HG03095 (cell line): ENCODE data around the gene HARS2.
"Not testable (repeated sequence)": the region's sequence is repeated elsewhere in the genome, so short reads cannot be mapped to it uniquely, and the experiment has no call there.

Experiments used
- ATAC-seq: cut with Tn5 transposase; IDR thresholded peaks from one replicate; pipeline ENCODE4 v1.9.1; 2021; ENCODE audit warnings: moderate library complexity; ENCODE audit not compliant: unreplicated experiment

Gene HARS2, protein sequence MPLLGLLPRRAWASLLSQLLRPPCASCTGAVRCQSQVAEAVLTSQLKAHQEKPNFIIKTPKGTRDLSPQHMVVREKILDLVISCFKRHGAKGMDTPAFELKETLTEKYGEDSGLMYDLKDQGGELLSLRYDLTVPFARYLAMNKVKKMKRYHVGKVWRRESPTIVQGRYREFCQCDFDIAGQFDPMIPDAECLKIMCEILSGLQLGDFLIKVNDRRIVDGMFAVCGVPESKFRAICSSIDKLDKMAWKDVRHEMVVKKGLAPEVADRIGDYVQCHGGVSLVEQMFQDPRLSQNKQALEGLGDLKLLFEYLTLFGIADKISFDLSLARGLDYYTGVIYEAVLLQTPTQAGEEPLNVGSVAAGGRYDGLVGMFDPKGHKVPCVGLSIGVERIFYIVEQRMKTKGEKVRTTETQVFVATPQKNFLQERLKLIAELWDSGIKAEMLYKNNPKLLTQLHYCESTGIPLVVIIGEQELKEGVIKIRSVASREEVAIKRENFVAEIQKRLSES

DNA sequence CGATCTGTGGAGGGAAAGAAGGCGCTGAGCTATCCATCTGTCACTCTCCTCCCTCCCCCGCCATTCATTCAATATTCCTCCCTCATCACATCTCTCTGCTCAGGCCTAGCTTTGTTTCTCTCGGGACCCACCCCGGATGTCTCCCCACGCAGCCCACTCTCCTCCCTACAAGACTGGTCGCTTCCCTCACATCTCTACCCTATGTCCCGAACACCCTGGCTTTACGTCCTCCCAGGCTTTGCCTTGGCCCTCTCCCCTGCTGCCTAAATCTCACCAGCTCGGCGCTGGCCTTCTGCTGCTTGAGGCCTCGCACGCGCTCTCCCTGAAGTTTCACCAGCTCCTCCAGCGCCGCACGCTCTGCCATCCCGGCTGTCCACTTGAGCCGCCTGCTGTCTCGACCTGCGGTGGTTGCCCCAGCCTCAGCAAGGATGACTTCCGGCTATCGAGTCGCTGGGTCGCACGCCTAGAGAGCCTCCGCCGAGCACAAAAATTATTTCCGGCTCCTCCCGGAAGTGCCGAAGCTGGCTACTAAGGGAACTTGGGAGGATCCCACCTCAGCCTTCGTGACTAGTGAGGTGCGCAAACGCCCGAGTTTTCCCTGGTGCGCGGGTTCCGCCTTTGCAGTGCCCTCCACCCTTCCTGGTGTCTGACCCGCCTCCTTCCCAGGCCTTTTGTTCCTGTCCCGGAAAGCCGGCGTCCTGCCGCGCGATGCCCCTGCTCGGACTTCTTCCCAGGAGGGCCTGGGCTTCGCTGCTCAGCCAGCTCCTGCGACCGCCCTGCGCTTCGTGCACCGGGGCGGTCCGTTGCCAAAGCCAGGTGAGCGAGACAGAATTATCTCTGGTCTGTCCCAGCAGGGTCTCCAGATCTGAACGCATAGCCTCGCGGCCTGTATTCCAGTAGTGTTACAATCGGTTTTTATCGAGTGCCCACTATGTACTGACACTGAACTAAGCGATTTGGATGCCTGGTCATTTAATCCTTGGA is at the start of gene HARS2, which contains the start of gene HARS1:
TSS of gene HARS2 (plus strand) at position 515 of the 984 bp plus-strand sequence. CDS start at position 709, 194 bp downstream.
TSS of gene HARS1 (minus strand) at position 430 of the 984 bp plus-strand sequence. CDS start at position 364, 66 bp downstream.
- peak; percentile 96 for ATAC-seq

DNA sequence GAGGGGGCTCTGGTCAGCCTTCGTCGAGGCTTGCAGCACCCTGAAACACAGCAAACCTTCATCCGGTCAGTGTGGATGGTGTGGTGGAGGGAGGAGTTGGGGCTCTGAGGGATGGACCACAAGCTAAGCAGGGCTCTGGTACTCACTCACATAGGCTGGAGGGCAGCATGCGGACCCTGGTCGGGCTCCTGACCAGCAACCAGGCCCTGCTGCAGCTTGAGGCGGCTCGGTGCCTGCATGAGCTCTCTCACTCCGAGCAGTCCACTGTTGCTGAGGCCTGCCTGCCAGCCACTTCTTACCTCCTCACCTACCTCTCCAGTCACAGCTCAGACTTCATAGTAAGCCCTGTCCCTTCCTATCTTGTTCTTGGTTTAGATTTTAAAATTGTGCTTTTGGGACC is 49.5 kb upstream of the HARS2 start:
- no peak for ATAC-seq

DNA sequence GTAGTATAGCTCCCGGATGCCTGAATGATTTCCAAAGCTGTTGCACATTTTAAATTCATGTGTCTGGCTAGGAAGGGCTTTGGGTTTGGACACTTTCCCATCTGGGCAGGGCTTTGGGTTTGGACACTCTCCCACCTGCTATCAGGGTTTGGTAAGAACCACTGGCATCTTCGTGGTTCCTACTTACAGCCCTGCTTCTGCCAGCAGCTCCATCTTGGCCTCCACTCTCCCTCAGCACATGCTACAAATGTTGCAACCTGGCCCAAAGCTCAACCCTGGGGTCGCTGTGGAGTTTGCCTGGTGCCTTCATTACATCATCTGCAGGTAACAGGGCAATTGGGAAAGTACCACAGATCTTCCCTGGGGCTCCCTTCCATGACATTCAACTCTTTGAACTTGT is 48.5 kb upstream of the HARS2 start:
- no peak for ATAC-seq

DNA sequence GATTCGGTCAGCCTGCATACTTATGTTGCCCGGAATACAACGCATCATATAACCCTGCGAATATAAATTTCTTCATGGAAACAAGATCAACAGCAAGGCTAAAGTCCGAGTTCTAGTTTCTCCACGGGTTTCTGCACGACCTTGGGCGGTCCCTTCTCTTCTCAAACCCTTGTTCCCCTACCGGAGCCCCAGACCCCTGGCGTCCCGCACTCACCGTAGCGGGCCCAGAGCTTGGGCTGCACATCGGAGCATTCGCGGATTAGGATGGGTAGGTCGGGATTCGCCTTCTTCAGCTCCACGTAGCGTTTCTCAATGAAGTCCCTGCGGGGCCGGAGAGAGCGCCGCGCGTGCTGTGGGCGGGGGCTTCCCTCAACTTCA is 44.2 kb upstream of the HARS2 start:
- no peak for ATAC-seq

DNA sequence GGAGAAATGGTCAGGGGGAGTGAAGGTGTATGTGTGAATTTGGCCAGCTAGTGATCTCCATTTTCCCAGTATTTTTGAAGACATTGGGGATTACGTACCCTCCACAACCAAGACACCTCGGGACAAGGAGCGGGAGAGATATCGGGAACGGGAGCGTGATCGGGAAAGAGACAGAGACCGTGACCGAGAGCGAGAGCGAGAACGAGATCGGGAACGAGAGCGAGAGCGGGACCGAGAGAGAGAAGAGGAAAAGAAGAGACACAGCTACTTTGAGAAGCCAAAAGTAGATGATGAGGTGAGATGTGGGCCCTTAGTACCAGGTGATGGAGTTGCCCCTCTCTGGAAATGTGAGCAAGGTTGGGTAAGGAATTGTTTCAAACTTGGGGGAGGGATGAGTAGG is 32.4 kb upstream of the HARS2 start:
- ATAC-seq = no peak

DNA sequence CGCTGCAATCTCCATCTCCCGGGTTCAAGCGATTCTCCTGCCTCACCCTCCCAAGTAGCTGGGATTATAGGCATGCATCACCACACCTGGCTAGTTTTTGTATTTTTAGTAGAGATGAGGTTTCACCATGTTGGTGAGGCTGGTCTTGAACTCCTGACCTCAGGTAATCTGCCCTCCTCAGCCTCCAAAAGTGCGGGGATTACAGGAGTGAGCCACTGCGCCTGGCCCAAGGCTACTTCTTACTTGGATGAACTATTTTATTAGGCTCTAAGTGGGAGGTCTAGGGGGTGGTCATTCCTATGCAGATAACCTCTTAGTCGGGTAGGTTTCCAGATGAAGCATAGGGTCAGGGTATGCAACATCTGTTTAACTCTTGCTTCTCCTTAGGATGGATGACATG is 30.9 kb upstream of the HARS2 start:
- not testable (repeated sequence) for ATAC-seq

DNA sequence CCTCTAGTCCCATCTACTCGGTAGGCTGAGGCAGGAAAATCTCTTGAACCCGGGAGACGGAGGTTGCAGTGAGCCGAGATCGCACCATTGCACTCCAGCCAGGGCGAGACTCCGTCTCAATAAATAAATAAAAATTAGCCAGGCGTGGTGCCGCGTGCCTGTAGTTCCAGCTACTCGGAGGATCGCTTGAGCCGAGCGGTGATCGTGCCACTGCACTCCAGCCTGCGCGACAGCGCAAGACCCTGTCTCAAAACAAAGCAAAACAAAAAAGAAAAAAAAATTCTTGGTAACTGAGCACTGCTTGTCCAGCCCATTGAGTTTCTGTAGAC is 27.3 kb upstream of the HARS2 start:
- ATAC-seq = no peak

DNA sequence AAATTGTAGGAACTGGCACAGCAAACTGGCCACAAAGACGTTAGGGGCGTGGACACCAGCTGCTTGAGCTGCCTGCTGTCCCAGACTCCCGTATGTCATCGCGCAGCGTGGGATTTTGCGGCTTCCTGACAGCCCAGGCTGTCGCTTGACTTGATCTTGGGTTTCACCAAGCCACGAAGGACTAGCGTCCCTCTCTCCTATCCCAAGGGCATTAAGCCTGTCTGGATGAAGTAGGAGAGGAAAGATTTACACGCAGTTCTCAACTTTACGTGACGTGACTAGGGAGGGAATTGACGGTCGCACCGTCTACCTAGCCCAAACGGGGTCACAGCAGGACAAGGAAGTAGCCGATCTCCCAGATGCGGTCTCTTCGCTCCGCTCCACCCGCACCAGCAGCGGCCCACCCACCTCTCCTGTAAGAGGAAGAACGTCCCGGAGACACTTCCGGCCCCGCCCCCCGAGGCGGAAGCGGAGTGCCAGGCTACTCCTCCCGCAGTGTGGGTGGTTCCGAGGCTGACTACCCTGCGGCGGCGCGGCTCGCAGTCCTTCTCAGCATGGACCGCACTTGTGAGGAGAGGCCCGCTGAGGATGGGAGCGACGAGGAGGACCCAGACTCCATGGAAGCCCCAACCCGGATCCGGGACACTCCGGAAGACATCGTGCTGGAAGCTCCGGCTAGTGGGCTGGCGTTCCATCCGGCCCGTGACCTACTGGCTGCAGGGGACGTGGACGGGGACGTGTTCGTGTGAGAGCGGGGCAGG is 26.7 kb upstream of the HARS2 start, which contains the start of gene WDR55:
TSS of gene WDR55 (plus strand) at position 546 of the 761 bp plus-strand sequence. CDS start at position 555, 9 bp downstream.
- ATAC-seq = peak; percentile 96

DNA sequence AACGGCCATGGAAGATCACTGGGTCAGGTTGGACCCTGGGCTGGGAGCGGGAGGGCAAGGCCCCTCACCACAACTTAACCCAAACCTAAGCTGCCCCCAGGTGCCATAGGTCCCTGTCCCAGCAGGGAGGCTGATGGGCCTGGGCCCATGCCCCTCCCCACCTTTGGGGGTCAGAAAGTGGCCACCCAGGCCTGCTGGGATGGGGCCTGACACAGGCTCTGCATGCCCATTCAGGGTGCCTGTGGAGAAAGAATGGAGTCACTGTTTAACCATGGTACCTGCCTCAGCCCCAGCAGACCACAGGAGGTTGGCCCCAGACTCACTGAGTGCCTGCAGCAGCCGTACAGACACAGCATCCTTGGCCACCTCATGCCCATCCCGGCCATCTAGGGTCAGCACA is 20.2 kb upstream of the HARS2 start:
- not testable (repeated sequence) for ATAC-seq

DNA sequence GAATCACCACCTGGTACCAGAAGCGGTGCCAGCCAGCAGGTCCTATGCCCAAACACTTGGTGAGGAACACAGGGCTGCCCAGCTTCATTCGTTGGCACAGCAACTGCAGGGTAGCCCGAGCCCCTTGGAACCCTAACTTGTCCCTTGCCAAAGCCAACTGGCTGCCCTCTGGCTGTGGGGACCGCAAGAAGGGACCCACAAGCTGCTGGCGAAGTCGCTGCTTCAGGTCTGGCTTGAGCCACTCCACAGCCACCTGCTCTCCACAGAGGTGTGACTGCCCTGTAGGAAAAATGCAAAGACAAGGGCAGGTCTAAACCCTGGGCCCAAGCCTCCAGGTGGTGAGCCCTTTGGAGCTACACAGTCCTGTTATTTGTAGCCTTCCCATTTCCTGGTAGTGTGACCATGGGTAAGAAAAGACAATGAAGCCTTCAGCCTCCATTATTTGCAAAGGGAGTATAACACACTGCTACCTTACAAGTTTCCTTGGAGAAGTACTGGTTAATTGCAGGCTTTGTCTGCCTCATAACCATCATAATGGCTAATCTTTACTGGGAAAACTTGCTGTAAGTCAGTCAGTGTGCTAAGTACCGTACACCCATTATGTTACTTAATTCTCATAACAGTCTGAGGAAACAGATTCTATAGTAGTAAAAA is 19.7 kb upstream of the HARS2 start:
- no peak for ATAC-seq

DNA sequence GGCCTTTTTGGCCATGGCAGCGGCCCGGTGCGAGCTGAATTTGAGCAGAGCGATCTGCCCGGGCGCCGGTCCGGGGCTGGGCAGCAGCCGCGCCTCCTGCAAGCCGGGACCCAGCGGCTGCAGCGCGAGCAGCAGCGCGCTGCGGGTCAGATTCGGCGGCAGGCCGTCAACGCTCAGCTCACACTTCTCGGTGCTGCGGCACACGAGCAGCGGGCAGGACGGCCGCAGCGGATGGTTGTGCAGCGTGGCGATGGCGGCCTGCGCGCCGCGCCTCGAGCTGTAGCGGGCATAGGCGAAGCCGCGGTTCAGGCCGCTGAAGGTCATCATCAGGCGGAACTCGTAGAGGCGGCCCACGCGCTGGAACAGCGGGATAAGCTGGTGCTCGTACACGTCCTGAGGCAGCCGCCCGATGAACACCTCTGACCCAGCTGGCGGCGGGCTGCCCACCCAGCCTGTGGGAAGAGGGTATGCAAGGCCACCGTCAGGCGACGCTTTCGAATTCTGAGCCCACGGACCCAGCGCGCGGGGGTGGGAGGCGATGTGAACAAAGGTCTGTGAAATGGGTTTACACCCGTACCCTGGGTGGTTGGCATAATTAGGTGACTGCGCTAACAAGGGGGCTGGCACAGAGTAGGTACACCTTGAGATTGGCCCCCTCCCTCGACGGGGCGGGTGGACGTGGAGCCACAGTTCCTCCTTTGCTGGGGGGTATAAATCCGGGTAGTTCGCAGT is 18.6 kb upstream of the HARS2 start:
- ATAC-seq = no peak

DNA sequence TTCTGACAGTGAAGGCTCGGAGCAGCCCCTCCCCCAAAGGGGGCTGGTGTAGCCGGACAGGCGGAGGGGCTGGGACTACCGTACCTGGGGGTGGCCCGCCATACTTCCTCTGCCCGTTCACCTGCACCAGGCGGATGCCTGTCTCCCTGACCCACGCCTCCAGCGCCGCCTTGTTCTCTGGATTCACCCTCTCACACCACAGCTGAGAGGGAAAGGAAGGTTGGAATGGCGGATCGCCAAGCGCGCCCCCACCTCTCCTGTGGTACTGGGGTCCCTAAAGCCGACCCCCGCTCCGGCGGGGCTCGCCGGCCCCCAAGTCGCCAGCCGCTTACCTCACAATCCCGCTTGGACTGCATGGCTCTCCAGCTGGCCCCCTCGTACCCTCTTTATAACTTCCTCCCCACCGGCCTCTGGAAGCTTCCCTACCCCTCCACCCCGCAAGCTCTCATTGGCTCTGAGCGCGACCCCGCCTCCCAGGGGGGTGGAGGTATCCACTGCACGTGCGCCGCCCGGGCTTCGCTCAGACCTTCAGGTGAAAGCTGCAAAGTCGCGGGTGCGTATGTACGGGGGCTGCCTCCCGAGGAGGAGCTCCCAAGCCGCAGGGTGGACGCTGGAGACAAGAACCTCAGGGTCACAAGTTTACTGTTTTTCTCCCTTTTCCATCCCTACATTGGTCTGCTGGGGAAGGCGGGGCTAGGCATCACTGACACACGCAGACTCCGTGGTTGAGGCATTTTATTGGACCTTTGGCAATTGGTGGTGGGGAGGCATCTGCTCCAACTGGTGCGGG is 17.9 kb upstream of the HARS2 start, which contains the start of gene DND1:
TSS of gene DND1 (minus strand) at position 390 of the 790 bp plus-strand sequence. CDS start at position 356, 34 bp downstream.
- ATAC-seq = no peak

DNA sequence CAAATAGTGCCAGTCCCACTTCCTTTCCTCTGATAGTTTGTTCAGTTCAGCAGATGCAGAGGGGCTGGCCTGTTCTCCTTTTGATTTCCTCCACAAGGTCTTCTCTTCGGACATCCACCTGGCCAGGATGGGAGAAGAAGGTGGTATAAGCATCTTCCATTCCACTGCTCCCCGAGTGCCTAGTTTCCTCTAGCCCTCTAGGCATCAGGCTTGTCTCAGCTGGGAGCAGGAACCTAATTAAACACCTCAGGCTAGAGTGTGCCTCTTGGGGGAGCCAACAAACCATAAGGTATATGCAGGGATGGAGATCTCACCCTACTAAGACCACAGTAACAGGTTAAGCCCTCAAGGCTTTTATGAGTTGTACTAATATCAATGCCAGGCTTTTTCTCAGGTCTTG is 17.0 kb upstream of the HARS2 start:
- no peak for ATAC-seq

DNA sequence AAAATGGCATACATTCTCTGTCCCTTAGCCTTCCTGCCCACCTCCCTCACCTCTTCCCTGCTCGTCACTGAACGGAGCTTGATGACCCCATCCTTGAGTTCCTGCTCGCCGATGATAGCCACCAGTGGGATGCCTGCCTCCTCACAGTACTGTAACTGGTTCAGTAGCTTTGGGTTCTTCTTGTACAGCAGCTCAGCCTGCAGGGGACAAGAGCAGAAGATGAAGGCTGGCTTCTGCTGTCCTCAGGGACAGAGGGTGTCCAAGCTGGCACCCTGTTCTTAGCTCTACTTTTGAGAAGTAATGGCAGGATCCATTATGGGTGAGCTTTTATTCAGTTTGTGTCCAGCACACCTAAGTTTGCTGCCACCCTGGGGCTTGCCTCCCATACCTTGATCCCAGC is 16.6 kb upstream of the HARS2 start:
- no peak for ATAC-seq

DNA sequence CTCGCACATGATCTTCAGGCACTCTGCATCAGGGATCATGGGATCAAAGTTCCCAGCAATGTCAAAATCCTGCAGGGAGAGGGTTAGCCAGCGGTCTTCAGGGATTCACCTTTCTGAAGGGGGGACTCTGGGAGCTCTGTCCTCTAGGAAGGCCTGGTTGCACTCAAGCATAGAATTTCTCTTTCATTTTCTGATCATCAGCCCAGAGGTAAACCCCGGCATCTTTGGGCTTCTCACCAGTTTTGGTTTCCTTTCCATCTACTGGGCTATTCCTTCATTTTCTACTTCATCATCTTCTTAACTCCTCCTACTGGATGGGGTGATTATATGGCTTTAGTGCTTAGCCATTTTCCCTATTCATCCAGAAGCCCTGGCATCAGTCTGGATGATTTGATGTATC is 13.3 kb upstream of the HARS2 start:
- ATAC-seq = peak; percentile 53

DNA sequence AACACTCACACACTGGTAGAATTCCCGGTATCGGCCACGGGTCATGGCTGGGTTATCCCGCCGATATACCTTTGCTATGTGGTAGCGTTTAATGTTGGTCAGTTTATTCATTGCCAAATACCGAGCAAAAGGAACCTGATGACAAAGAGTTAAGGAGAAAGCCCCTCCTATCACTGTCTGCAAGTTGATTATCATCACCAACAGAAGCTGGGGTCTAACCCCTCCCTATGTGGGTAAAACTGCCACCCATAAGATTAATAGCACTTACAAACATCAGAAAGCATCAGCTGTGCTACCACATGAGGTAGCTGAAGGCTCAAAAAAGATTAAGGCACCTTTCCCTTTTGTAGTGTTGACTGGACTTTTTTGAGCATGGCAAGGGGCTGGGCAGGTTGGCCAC is 12.3 kb upstream of the HARS2 start:
- ATAC-seq = no peak

DNA sequence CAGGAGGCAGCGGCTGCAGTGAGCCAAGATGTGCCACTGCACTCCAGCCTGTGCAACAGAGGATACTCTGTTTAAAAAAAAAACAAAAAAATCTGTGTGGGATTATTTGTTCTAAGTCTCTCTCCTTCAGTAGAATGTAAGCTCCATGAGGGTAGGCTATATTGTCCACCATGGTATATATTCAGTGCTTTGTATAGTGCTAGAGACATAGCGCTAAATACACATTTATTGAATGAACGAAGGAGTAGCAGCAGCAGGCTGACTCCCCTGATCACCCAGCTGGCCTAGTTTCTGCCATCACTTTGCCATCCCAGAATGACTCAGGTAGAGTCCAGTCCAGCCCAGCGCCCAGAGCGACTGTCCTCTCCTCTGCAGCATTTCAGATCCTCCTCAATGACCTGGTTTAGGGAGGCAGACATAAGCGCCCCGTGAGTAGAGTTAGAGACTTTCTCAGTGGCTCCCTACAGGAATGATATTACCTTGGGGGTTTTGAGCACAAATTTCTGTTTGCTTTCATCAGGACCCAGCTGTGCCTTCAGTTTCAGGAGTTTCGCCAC is 801 bp upstream of the HARS2 start:
- ATAC-seq = no peak

DNA sequence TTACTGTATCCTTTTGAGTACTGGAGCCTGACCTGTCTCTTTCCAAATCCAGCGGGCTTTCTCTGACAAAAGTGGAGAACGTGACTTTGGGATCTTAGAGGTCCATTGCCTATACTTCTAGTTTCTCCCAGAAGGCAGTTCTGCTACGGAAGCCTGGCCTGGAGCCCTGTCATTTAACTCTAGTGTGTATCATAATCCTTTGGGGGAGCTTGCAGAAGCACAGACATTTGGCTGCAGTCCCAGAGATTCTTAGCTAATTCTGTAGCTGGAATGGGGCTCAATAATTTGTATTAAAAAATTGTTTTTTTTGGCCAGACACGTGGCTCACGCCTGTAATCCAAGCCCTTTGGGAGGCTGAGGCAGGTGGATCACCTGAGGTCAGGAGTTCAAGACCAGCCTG is 3.0 kb downstream of the HARS2 start:
- ATAC-seq = no peak
